HG03520 (cell line): ENCODE data around the gene SLC6A11.

Experiments used
- ATAC-seq: cut with Tn5 transposase; IDR thresholded peaks from one replicate; pipeline ENCODE4 v1.9.1; 2021; ENCODE audit warnings: mild to moderate bottlenecking, moderate library complexity; ENCODE audit not compliant: unreplicated experiment

The SLC6A11 gene

GRCh38 chr3:10974746-10975375 is 158.8 kb downstream of the SLC6A11 start:
- no peak for ATAC-seq

DNA sequence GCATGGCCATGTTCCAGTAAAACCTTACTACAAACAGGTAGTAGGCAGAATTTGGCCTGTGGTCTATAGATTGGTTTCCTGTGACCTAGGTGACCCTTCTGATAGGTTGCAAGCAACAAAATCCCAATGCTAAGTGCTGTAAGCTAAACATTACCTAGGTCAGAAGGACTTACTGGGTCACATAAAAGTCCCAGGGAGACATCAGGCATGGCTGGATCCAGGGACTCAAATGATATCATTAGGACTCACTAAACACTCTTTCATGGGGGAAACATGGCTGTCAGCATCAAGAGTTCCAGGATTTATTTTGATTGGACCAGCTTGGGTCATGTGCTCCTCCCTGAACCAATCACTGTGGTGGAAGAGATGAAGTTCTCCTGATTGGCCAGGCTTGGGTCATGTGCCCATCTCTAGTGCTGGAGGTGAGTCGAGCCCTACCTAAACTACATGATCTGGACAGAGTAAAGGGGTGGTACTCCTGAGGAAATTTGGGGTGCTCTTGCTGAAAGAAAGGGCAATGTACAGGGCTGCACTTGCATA is 159.7 kb downstream of the SLC6A11 start:
- ATAC-seq = no peak

- ATAC-seq = no peak
Observed at GRCh38 chr3:10976770-10977169, 160.7 kb downstream of the SLC6A11 start.

GRCh38 chr3:10977892-10978510 is 162.0 kb downstream of the SLC6A11 start:
- no peak for ATAC-seq

GRCh38 chr3:10978956-10979355 is 162.9 kb downstream of the SLC6A11 start:
- no peak for ATAC-seq

- ATAC-seq = no peak
Observed at GRCh38 chr3:10980312-10980711, 164.3 kb downstream of the SLC6A11 start.

DNA sequence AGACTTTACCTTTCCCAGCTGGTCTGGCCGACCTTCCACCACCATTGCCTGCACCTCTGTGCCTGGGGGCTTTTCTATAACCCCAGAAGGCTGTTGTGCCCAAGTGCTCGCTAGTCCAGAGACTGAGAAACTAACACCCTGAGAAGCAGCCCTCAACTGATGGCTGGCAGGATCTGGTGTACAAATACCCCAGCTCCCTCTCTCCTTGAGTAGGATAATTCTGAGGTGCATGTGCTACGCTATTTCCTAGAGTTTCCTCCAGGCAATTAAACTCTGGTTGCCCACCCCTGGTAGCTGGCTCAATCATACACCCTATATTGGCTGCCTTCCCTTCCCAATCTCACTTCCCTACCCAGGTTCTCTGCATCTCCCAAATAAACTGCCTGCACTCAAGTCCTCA is 165.0 kb downstream of the SLC6A11 start:
- ATAC-seq = no peak

DNA sequence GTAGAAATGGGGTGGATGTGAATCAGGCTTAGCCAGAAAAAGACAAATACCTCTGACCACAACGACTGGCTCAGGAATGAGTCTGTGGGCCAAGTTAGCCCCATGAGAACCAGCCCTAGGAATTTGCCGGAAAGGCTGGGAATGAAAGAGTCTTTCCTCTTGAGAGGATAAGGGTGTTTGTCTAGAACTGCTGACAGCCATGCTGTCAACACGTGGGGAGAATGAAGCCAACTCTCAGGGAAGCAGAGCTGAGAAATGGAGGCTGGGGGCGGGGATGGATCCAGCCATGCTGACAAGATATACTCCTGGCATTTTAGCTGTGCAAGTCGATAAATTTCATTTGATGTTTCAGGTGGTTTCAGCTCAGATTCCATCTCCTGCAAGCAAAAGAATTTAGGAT is 165.9 kb downstream of the SLC6A11 start:
- no peak for ATAC-seq

DNA sequence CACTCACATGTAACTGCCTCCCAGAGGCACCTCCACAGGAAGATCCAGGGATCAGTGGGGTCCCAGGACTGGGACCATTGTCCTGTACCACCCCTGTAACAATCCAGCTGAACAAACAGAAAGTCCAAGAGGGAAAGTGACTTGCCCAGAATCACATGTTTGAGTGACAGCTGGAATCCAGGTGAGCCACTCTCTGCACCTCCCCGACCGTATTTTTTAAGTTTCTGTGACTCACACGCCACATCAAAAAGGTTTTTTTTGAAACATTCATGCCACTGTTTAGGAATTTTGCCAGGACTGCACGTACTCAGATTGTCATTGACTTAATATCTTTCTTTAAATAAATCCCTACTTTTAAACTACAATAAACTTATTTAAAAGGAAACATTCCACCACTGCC is 166.8 kb downstream of the SLC6A11 start:
- ATAC-seq = no peak

DNA sequence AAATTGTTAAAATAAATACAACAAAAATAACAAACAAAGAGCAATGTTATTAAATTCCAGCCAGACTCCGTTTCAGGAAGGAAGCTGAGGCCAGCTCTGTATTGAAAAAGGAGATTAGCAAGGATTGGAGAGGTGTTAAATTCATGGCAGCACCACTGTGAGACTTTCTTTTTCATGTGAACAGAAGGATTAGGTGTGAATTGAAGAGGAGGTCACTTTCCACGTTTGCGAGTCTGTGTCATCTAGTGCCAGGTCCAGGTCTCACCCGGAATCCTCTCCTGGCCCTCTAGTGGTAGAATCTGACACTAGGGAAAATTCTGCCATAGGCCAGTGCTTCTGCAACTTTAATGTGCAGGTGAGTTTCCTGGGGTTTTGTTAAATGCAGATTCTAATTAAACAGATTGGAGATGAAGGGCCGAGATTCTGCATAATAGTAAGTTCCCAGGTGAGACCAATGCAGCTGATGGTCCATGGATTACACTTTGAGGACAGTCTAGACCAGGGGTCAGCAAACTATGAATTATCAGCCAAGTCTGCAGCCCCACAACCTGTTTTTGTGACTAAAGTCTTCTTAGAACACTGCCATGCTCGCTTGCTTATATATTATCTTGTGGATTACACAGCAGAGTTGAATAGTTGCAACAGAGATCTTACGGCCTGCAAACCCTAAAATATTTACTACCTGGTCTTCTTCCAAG is 167.3 kb downstream of the SLC6A11 start:
- ATAC-seq = no peak

GRCh38 chr3:10984371-10984896 is 168.4 kb downstream of the SLC6A11 start:
- no peak for ATAC-seq

- no peak for ATAC-seq
Observed at GRCh38 chr3:10985181-10985580, 169.2 kb downstream of the SLC6A11 start.

GRCh38 chr3:10986592-10986991 is 170.6 kb downstream of the SLC6A11 start:
- ATAC-seq = no peak

DNA sequence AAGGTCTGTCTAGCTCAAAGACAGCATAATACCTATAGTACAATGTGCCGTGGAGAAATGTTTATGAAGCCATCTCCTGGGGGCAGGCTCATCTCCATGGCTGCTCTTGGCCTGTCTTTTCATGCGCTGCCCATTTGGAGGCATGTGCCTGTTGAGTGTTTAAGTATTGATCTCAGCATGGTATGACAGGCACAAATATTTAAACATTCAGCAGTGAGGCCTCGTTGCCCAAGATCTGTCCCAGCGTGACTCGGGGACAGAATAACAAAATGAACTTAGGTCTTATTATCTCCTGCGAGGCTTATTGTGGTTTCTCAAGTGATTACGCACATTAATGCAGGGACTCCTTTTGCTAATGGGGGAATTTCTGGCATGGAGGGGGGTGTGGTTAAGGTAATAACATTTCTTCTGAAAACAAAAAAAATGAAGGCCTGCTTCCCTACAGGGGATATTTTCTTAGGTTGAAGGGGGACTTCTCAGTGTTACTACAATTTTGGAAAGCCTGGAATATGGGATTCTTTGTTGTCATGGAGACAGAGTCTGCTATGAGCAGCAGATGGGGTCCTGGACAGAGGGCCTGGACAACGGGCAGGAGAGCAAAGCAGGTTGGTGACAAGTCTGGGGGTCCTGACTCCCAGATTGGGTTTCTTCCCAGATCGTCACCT is 172.1 kb downstream of the SLC6A11 start:
- no peak for ATAC-seq

- no peak for ATAC-seq
Observed at GRCh38 chr3:10988991-10989484, 173.0 kb downstream of the SLC6A11 start.
